ENCODE data around the gene GRIN2A. TPM values are rescaled to one million over a fixed set of nuclear protein-coding genes. Genes with fewer than 3 reads are reported as not detected.

The GRIN2A gene
- total RNA-seq, 1 donor from 2014 or later, result 0.52 TPM

GRCh38 chr16:10085078-10085798 lies 97.0 kb downstream of the GRIN2A start:
- no peaks in the 10 kb centered on the region for H3K27me3 ChIP-seq (ENCODE audit: control insufficient read depth in 3 of 3, insufficient read depth in 3 of 3, low read length in 3 of 3)
- no peak overlapping the region for H3K4me3 ChIP-seq (ENCODE audit: low read length in 3 of 3)
- H3K9ac ChIP-seq (ENCODE audit: low read depth in 1 of 3, low read length in 3 of 3), result no peak overlapping the region
- H3K27ac ChIP-seq (ENCODE audit: low read depth, low read length), result no peak overlapping the region
- H3K36me3 ChIP-seq (ENCODE audit: control insufficient read depth in 3 of 3, insufficient read depth in 3 of 3, low read length in 3 of 3), result no peaks in the 10 kb centered on the region
- H3K9me3 ChIP-seq (ENCODE audit: control insufficient read depth in 3 of 3, low read length in 3 of 3), result no peaks in the 10 kb centered on the region
- peaks cover 7 to 9% (median 8%) of the 10 kb centered on the region in 3 donors for H3K4me1 ChIP-seq (ENCODE audit: control insufficient read depth in 3 of 3, insufficient read depth in 3 of 3, low read length in 3 of 3)

DNA sequence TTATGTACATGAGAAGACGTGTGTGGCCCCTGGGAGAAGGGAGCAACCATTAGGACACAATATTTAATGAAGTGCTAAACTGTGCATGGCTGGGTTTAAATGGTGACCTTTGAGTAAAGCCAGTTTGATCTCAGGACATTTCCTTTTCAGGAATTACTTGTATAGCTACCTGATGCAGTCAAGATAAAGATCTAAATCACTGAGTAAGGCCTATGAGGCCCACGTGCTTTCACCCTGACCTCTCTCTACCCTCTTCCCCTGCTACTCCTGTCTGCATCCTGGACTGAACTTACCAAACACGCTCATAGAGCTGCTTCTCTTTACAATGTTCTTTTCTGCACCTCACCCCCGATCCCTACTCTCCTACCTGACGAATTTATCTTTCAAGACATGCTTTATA lies 98.9 kb downstream of the GRIN2A start:
- no peak overlapping the region for H3K27ac ChIP-seq (ENCODE audit: low read depth, low read length)
- no peaks in the 10 kb centered on the region for H3K36me3 ChIP-seq (ENCODE audit: control insufficient read depth in 3 of 3, insufficient read depth in 3 of 3, low read length in 3 of 3)
- H3K9me3 ChIP-seq (ENCODE audit: control insufficient read depth in 3 of 3, low read length in 3 of 3), result no peaks in the 10 kb centered on the region
- H3K4me3 ChIP-seq (ENCODE audit: low read length in 3 of 3), result no peak overlapping the region
- no peak overlapping the region for H3K9ac ChIP-seq (ENCODE audit: low read depth in 1 of 3, low read length in 3 of 3)
- H3K27me3 ChIP-seq (ENCODE audit: control insufficient read depth in 3 of 3, insufficient read depth in 3 of 3, low read length in 3 of 3), result no peaks in the 10 kb centered on the region
- peaks cover 9 to 15% (median 10%) of the 10 kb centered on the region in 3 donors for H3K4me1 ChIP-seq (ENCODE audit: control insufficient read depth in 3 of 3, insufficient read depth in 3 of 3, low read length in 3 of 3)

- no peaks in the 10 kb centered on the region for H3K27me3 ChIP-seq (ENCODE audit: control insufficient read depth in 3 of 3, insufficient read depth in 3 of 3, low read length in 3 of 3)
- H3K36me3 ChIP-seq (ENCODE audit: control insufficient read depth in 3 of 3, insufficient read depth in 3 of 3, low read length in 3 of 3), result no peaks in the 10 kb centered on the region
- H3K4me1 ChIP-seq (ENCODE audit: control insufficient read depth in 3 of 3, insufficient read depth in 3 of 3, low read length in 3 of 3), result peaks cover 9 to 15% (median 10%) of the 10 kb centered on the region in 3 donors
- no peak overlapping the region for H3K9ac ChIP-seq (ENCODE audit: low read depth in 1 of 3, low read length in 3 of 3)
- no peaks in the 10 kb centered on the region for H3K9me3 ChIP-seq (ENCODE audit: control insufficient read depth in 3 of 3, low read length in 3 of 3)
- H3K4me3 ChIP-seq (ENCODE audit: low read length in 3 of 3), result no peak overlapping the region
- H3K27ac ChIP-seq (ENCODE audit: low read depth, low read length), result no peak overlapping the region
Observed at GRCh38 chr16:10081201-10081940, 100.9 kb downstream of the GRIN2A start.

DNA sequence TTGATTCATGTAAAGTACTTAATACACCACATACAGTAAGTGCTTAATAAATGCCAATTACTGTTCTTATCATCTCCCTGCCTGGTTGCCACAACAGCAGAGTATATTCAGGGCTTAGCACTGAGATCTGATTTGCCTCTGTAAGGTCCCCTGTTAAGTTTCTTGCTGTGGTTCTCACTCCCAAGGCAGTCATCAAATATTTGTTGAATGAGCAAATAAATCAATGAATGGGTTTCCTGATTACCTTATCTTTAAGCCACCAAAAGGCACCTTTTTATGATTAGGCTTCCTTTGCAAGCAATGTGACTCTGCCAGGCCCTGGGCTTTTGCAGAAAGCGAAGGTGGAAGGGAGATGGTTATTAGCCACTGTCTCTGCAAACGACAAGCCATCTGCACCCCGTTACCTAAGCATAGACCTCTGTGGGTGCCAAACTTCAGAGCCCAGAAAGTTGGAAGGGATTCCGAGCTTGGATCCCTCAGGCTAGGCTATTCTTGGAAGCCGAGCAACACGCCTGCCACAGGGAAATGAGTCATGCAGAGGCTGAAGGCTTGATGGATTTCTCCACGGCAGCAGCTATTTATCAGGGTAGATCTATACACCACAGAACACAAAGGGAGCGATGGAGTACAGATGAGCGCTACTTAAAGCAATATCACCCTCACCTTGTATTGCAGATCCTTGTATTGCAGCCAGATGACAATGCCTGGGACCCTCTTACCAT lies 102.0 kb downstream of the GRIN2A start:
- Histone ChIP-seq H3K36me3 (ENCODE audit: control insufficient read depth in 3 of 3, insufficient read depth in 3 of 3, low read length in 3 of 3) (no peaks in the 10 kb centered on the region), H3K27me3 (ENCODE audit: control insufficient read depth in 3 of 3, insufficient read depth in 3 of 3, low read length in 3 of 3) (no peaks in the 10 kb centered on the region), H3K9ac (ENCODE audit: low read depth in 1 of 3, low read length in 3 of 3) (no peak overlapping the region), H3K27ac (ENCODE audit: low read depth, low read length) (peak overlapping the region; percentile 21), H3K4me1 (ENCODE audit: control insufficient read depth in 3 of 3, insufficient read depth in 3 of 3, low read length in 3 of 3) (peaks cover 9 to 15% (median 10%) of the 10 kb centered on the region in 3 donors), H3K4me3 (ENCODE audit: low read length in 3 of 3) (no peak overlapping the region), H3K9me3 (ENCODE audit: control insufficient read depth in 3 of 3, low read length in 3 of 3) (no peaks in the 10 kb centered on the region)

GRCh38 chr16:10078541-10078949 lies 103.7 kb downstream of the GRIN2A start:
- no peak overlapping the region for H3K27ac ChIP-seq (ENCODE audit: low read depth, low read length)
- H3K4me3 ChIP-seq (ENCODE audit: low read length in 3 of 3), result no peak overlapping the region
- peaks cover 9 to 15% (median 10%) of the 10 kb centered on the region in 3 donors for H3K4me1 ChIP-seq (ENCODE audit: control insufficient read depth in 3 of 3, insufficient read depth in 3 of 3, low read length in 3 of 3)
- H3K9me3 ChIP-seq (ENCODE audit: control insufficient read depth in 3 of 3, low read length in 3 of 3), result no peaks in the 10 kb centered on the region
- H3K27me3 ChIP-seq (ENCODE audit: control insufficient read depth in 3 of 3, insufficient read depth in 3 of 3, low read length in 3 of 3), result no peaks in the 10 kb centered on the region
- no peak overlapping the region for H3K9ac ChIP-seq (ENCODE audit: low read depth in 1 of 3, low read length in 3 of 3)
- H3K36me3 ChIP-seq (ENCODE audit: control insufficient read depth in 3 of 3, insufficient read depth in 3 of 3, low read length in 3 of 3), result no peaks in the 10 kb centered on the region

GRCh38 chr16:10077861-10078260 lies 104.4 kb downstream of the GRIN2A start:
- H3K27ac ChIP-seq (ENCODE audit: low read depth, low read length), result no peak overlapping the region
- no peaks in the 10 kb centered on the region for H3K36me3 ChIP-seq (ENCODE audit: control insufficient read depth in 3 of 3, insufficient read depth in 3 of 3, low read length in 3 of 3)
- H3K4me3 ChIP-seq (ENCODE audit: low read length in 3 of 3), result no peak overlapping the region
- H3K27me3 ChIP-seq (ENCODE audit: control insufficient read depth in 3 of 3, insufficient read depth in 3 of 3, low read length in 3 of 3), result no peaks in the 10 kb centered on the region
- no peaks in the 10 kb centered on the region for H3K9me3 ChIP-seq (ENCODE audit: control insufficient read depth in 3 of 3, low read length in 3 of 3)
- no peak overlapping the region for H3K9ac ChIP-seq (ENCODE audit: low read depth in 1 of 3, low read length in 3 of 3)
- H3K4me1 ChIP-seq (ENCODE audit: control insufficient read depth in 3 of 3, insufficient read depth in 3 of 3, low read length in 3 of 3), result peaks cover 9 to 15% (median 10%) of the 10 kb centered on the region in 3 donors

- Histone ChIP-seq H3K9me3 (ENCODE audit: control insufficient read depth in 3 of 3, low read length in 3 of 3) (no peaks in the 10 kb centered on the region), H3K4me1 (ENCODE audit: control insufficient read depth in 3 of 3, insufficient read depth in 3 of 3, low read length in 3 of 3) (peaks cover 9 to 14% (median 10%) of the 10 kb centered on the region in 3 donors), H3K4me3 (ENCODE audit: low read length in 3 of 3) (no peak overlapping the region), H3K27me3 (ENCODE audit: control insufficient read depth in 3 of 3, insufficient read depth in 3 of 3, low read length in 3 of 3) (no peaks in the 10 kb centered on the region), H3K9ac (ENCODE audit: low read depth in 1 of 3, low read length in 3 of 3) (no peak overlapping the region), H3K27ac (ENCODE audit: low read depth, low read length) (no peak overlapping the region), H3K36me3 (ENCODE audit: control insufficient read depth in 3 of 3, insufficient read depth in 3 of 3, low read length in 3 of 3) (no peaks in the 10 kb centered on the region)
Observed at GRCh38 chr16:10076037-10076436, 106.2 kb downstream of the GRIN2A start.

- Histone ChIP-seq H3K27ac (ENCODE audit: low read depth, low read length) (no peak overlapping the region), H3K4me3 (ENCODE audit: low read length in 3 of 3) (no peak overlapping the region), H3K9ac (ENCODE audit: low read depth in 1 of 3, low read length in 3 of 3) (no peak overlapping the region), H3K27me3 (ENCODE audit: control insufficient read depth in 3 of 3, insufficient read depth in 3 of 3, low read length in 3 of 3) (peaks cover 0 to 11% (median 2%) of the 10 kb centered on the region in 3 donors), H3K4me1 (ENCODE audit: control insufficient read depth in 3 of 3, insufficient read depth in 3 of 3, low read length in 3 of 3) (no peaks in the 10 kb centered on the region), H3K9me3 (ENCODE audit: control insufficient read depth in 3 of 3, low read length in 3 of 3) (no peaks in the 10 kb centered on the region), H3K36me3 (ENCODE audit: control insufficient read depth in 3 of 3, insufficient read depth in 3 of 3, low read length in 3 of 3) (no peaks in the 10 kb centered on the region)
Observed at GRCh38 chr16:10070591-10070990, 111.6 kb downstream of the GRIN2A start.

- no peaks in the 10 kb centered on the region for H3K4me1 ChIP-seq (ENCODE audit: control insufficient read depth in 3 of 3, insufficient read depth in 3 of 3, low read length in 3 of 3)
- no peak overlapping the region for H3K4me3 ChIP-seq (ENCODE audit: low read length in 3 of 3)
- H3K9me3 ChIP-seq (ENCODE audit: control insufficient read depth in 3 of 3, low read length in 3 of 3), result no peaks in the 10 kb centered on the region
- no peak overlapping the region for H3K9ac ChIP-seq (ENCODE audit: low read depth in 1 of 3, low read length in 3 of 3)
- H3K27ac ChIP-seq (ENCODE audit: low read depth, low read length), result no peak overlapping the region
- H3K36me3 ChIP-seq (ENCODE audit: control insufficient read depth in 3 of 3, insufficient read depth in 3 of 3, low read length in 3 of 3), result no peaks in the 10 kb centered on the region
- peaks cover 0 to 11% (median 2%) of the 10 kb centered on the region in 3 donors for H3K27me3 ChIP-seq (ENCODE audit: control insufficient read depth in 3 of 3, insufficient read depth in 3 of 3, low read length in 3 of 3)
Observed at GRCh38 chr16:10069374-10069773, 112.9 kb downstream of the GRIN2A start.

- no peaks in the 10 kb centered on the region for H3K4me1 ChIP-seq (ENCODE audit: control insufficient read depth in 3 of 3, insufficient read depth in 3 of 3, low read length in 3 of 3)
- H3K9me3 ChIP-seq (ENCODE audit: control insufficient read depth in 3 of 3, low read length in 3 of 3), result no peaks in the 10 kb centered on the region
- no peak overlapping the region for H3K9ac ChIP-seq (ENCODE audit: low read depth in 1 of 3, low read length in 3 of 3)
- no peak overlapping the region for H3K27ac ChIP-seq (ENCODE audit: low read depth, low read length)
- no peaks in the 10 kb centered on the region for H3K36me3 ChIP-seq (ENCODE audit: control insufficient read depth in 3 of 3, insufficient read depth in 3 of 3, low read length in 3 of 3)
- H3K27me3 ChIP-seq (ENCODE audit: control insufficient read depth in 3 of 3, insufficient read depth in 3 of 3, low read length in 3 of 3), result peaks cover 0 to 11% (median 4%) of the 10 kb centered on the region in 3 donors
- H3K4me3 ChIP-seq (ENCODE audit: low read length in 3 of 3), result no peak overlapping the region
Observed at GRCh38 chr16:10067835-10068234, 114.4 kb downstream of the GRIN2A start.

Measured in skeletal muscle tissue (tissue), 4 donors.